ENCODE data around the gene EIF2B5.

DNA sequence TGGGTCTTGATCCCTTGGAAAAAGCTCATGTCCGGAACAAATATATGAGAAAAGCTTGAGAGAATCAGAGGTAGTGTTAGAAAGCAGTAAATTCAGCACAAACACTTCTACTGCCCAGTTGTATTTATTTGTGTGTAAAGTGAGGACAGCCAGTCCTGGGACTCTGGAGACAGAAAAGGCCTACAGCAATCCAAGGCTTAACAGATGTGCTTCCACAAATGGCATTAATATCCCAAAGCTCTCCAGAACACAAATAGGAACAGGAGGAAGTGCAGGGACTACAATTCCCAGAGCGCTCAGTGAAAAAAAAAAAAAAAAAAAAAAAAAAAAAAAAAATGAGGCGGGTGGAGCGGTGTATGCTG lies 39.1 kb downstream of the EIF2B5 start:
- TF ChIP-seq EZH2phosphoT487 (IDR thresholded peaks at IDR 0.05; ENCODE audit: borderline replicate concordance, low read length) = no peak
- TF ChIP-seq, protein P1, sequence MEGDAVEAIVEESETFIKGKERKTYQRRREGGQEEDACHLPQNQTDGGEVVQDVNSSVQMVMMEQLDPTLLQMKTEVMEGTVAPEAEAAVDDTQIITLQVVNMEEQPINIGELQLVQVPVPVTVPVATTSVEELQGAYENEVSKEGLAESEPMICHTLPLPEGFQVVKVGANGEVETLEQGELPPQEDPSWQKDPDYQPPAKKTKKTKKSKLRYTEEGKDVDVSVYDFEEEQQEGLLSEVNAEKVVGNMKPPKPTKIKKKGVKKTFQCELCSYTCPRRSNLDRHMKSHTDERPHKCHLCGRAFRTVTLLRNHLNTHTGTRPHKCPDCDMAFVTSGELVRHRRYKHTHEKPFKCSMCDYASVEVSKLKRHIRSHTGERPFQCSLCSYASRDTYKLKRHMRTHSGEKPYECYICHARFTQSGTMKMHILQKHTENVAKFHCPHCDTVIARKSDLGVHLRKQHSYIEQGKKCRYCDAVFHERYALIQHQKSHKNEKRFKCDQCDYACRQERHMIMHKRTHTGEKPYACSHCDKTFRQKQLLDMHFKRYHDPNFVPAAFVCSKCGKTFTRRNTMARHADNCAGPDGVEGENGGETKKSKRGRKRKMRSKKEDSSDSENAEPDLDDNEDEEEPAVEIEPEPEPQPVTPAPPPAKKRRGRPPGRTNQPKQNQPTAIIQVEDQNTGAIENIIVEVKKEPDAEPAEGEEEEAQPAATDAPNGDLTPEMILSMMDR (IDR thresholded peaks at IDR 0.05; ENCODE audit: low read depth, low read length, poor library complexity, severe bottlenecking) = no peak

All from DOHH2 (cell line).